Thoracic aorta (tissue), 2 donors: Measurements from ENCODE around the gene RUVBL2. TPM values are rescaled to one million over a fixed set of nuclear protein-coding genes. Genes with fewer than 3 reads are reported as not detected.

Source experiments
- ATAC-seq: fragments of 150-250 bp; one replicate; pipeline ENCODE4 v1.8.0; 2017; ENCODE audit warnings: low read depth; ENCODE audit not compliant: insufficient number of reproducible peaks, low FRiP score
- DNase-seq: peaks from one replicate; pipeline ENCODE4 v3.0.0-alpha.2; 2020; ENCODE audit warnings: low spot score
- H3K27ac ChIP-seq, 2 donors: fragments of 200-600 bp; sonication (generic); 1 replicate in 1 of 2; 2 replicates in 1 of 2; pipeline ENCODE4 v1.5.1; 2016; ENCODE audit warnings: mild to moderate bottlenecking in 2 of 2, moderate library complexity in 2 of 2
- H3K27me3 ChIP-seq: fragments of 200-600 bp; sonication (generic); replicated peaks from 2 replicates; pipeline ENCODE4 v1.6.0; 2016; ENCODE audit warnings: mild to moderate bottlenecking; ENCODE audit not compliant: insufficient read depth
- H3K36me3 ChIP-seq: fragments of 200-600 bp; sonication (generic); one replicate; pipeline ENCODE4 v1.5.1; 2016
- H3K4me1 ChIP-seq, 2 donors: fragments of 200-600 bp; sonication (generic); 1 replicate in 1 of 2; 2 replicates in 1 of 2; pipeline versions ENCODE4 v1.5.1 to v1.6.0; 2016; ENCODE audit warnings: low read depth in 2 of 2, mild to moderate bottlenecking in 1 of 2; ENCODE audit not compliant: control insufficient read depth in 1 of 2
- H3K4me3 ChIP-seq: fragments of 200-600 bp; sonication (generic); 2 replicates; pipeline ENCODE4 v1.5.1; 2016; ENCODE audit warnings: mild to moderate bottlenecking
- H3K9me3 ChIP-seq: fragments of 200-600 bp; sonication (generic); 2 replicates; pipeline ENCODE4 v1.5.1; 2016
- CTCF ChIP-seq: fragments of 200-600 bp; sonication (generic); IDR thresholded peaks from one replicate; pipeline ENCODE4 v1.5.1; 2019; ENCODE audit warnings: antibody characterized with exemption
- total RNA-seq, 2 donors: library from RNA; depleted of rRNA; stranded (reverse); fragments of >200 nt; gene quantifications; one replicate each; pipeline versions ENCODE4 v1.1.0 to v1.2.3, GENCODE V29; 2016

The RUVBL2 gene
- total RNA-seq, 2 donors from 2014 or later = 51.6 to 52.3 TPM

DNA sequence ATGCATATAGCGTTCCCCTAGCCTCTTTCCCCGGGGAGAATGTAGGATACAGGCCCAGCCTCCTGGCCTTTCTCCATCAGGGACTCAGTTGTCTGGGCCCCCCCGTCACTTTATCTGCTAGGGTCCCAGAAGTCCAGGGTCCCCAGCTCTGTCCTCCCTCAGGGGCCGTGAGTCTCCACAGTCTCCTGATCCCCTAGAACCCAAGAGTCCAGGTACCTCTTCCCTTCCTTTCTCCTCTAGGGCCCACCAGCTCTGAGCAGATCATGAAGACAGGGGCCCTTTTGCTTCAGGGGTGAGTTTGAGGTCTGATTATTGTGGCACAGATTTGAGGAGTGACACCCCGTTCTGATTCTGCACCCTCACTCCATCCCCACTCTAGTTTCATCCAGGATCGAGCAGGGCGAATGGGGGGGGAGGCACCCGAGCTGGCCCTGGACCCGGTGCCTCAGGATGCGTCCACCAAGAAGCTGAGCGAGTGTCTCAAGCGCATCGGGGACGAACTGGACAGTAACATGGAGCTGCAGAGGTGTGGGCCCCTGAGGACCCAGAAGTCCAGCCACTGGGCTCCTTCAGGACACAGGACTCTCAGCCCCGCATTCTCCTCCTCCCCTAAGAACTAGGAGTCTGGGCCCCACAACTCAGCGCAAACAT, 38.3 kb upstream of the RUVBL2 start:
- Histone ChIP-seq H3K4me3 (peak overlapping the region; percentile 86), H3K27ac (peak overlapping the region; percentile 88), H3K9me3 (no peaks in the 10 kb centered on the region), H3K4me1 (peaks cover 11 to 20% of the 10 kb centered on the region in 2 donors), H3K27me3 (no peaks in the 10 kb centered on the region), H3K36me3 (peaks cover 4% of the 10 kb centered on the region)
- TF ChIP-seq CTCF = no peak
- no peak for ATAC-seq
- DNase-seq = no peak

- TF ChIP-seq CTCF = no peak
- Histone ChIP-seq H3K4me1 (peaks cover 11 to 20% of the 10 kb centered on the region in 2 donors), H3K36me3 (peaks cover 4% of the 10 kb centered on the region), H3K4me3 (no peak overlapping the region), H3K27me3 (no peaks in the 10 kb centered on the region), H3K9me3 (no peaks in the 10 kb centered on the region), H3K27ac (no peak overlapping the region)
- ATAC-seq (no peak), DNase-seq (no peak)
Observed at GRCh38 chr19:48958006-48958405, 35.7 kb upstream of the RUVBL2 start.

DNA sequence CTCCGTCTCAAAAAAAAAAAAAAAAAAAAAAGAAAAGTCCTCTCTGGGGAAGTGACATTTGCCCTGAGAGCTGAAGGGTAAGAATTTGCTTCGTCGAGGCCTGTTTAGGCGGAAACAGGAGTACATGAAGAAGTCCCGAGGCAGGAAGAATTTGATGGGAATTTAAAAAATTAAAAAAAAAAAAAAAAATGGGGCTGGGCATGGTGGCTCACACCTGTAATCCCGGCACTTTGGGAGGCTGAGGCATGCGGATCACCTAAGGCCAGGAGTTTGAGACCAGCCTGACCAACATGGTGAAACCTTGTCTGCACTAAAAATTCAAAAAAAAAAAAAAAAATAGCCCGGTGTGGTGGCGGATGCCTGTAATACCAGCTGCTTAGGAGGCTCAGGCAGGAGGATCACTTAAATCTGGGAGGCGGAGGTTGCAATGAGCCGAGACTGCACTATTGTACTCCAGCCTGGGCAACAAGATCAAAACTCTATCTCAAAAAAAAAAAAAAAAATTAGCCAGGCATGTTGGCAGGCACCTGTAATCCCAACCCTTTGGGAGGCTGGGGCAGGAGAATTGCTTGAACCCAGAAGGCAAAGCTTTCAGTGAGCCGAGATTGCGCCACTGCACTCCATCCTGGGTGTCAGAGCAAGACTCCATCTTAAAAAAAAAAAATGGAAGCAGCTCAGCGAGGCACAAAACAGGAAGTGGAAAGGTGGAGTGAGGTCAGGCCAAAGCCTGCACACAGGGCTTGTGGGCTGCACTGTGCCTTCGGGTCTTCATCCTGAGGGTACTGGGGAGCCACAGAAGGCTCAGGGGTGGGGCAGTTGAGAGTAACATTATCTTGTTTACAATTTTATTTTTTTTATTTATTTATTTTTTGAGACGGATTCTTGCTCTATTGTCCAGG, 34.1 kb upstream of the RUVBL2 start:
- no peak for TF ChIP-seq CTCF
- Histone ChIP-seq H3K9me3 (no peaks in the 10 kb centered on the region), H3K4me3 (no peak overlapping the region), H3K27ac (no peak overlapping the region), H3K36me3 (peaks cover 4% of the 10 kb centered on the region), H3K4me1 (peaks cover 15 to 29% of the 10 kb centered on the region in 2 donors), H3K27me3 (no peaks in the 10 kb centered on the region)
- ATAC-seq (no peak), DNase-seq (no peak)

DNA sequence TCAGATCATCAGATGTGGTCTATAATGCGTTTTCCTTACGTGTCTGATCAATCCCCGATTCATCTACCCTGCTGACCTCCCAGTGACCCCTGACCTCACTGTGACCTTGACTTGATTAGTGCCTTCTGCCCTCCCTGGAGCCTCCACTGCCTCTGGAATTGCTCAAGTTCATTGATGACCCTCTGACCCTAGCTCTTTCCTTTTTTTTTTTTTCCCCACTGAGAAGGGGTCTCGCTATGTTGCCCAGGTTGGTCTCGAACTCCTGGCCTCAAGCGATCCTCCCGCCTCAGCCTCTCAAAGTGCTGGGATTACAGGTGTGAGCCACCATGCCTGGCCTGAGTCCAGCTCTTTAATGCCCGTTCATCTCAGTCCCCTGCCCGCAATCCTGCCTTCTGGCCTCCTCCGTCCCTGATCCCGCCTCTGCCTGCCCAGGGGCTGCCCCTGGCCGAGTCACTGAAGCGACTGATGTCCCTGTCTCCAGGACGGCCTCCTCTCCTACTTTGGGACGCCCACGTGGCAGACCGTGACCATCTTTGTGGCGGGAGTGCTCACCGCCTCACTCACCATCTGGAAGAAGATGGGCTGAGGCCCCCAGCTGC, 32.5 kb upstream of the RUVBL2 start:
- TF ChIP-seq CTCF = no peak
- peaks cover 5 to 20% of the 10 kb centered on the region in 2 donors for H3K4me1 ChIP-seq
- H3K36me3 ChIP-seq = peaks cover 4% of the 10 kb centered on the region
- H3K27me3 ChIP-seq = no peaks in the 10 kb centered on the region
- H3K4me3 ChIP-seq = no peak overlapping the region
- H3K9me3 ChIP-seq = no peaks in the 10 kb centered on the region
- ATAC-seq (no peak), DNase-seq (no peak)
- H3K27ac ChIP-seq = peak overlapping the region; percentile 22 to 95

- H3K27ac ChIP-seq = peak overlapping the region; percentile 22 to 95
- TF ChIP-seq CTCF = no peak
- H3K36me3 ChIP-seq = peaks cover 5% of the 10 kb centered on the region
- no peak overlapping the region for H3K4me3 ChIP-seq
- ATAC-seq (no peak), DNase-seq (no peak)
- no peaks in the 10 kb centered on the region for H3K27me3 ChIP-seq
- H3K9me3 ChIP-seq = no peaks in the 10 kb centered on the region
- peaks cover 6 to 23% of the 10 kb centered on the region in 2 donors for H3K4me1 ChIP-seq
Observed at GRCh38 chr19:48961673-48962028, 32.0 kb upstream of the RUVBL2 start.
